GM21529 (cell line): ENCODE measurements around the gene ARRDC1.
A peak's percentile ranks its signal among the peaks of the same experiment; 100 is the strongest.
"Not testable (repeated sequence)": the region's sequence is repeated elsewhere in the genome, so short reads cannot be mapped to it uniquely, and the experiment has no call there.

Source experiments
- ATAC-seq: cut with Tn5 transposase; IDR thresholded peaks from one replicate; pipeline ENCODE4 v1.9.1; 2021; ENCODE audit not compliant: unreplicated experiment

ARRDC1 gene, protein sequence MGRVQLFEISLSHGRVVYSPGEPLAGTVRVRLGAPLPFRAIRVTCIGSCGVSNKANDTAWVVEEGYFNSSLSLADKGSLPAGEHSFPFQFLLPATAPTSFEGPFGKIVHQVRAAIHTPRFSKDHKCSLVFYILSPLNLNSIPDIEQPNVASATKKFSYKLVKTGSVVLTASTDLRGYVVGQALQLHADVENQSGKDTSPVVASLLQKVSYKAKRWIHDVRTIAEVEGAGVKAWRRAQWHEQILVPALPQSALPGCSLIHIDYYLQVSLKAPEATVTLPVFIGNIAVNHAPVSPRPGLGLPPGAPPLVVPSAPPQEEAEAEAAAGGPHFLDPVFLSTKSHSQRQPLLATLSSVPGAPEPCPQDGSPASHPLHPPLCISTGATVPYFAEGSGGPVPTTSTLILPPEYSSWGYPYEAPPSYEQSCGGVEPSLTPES

DNA sequence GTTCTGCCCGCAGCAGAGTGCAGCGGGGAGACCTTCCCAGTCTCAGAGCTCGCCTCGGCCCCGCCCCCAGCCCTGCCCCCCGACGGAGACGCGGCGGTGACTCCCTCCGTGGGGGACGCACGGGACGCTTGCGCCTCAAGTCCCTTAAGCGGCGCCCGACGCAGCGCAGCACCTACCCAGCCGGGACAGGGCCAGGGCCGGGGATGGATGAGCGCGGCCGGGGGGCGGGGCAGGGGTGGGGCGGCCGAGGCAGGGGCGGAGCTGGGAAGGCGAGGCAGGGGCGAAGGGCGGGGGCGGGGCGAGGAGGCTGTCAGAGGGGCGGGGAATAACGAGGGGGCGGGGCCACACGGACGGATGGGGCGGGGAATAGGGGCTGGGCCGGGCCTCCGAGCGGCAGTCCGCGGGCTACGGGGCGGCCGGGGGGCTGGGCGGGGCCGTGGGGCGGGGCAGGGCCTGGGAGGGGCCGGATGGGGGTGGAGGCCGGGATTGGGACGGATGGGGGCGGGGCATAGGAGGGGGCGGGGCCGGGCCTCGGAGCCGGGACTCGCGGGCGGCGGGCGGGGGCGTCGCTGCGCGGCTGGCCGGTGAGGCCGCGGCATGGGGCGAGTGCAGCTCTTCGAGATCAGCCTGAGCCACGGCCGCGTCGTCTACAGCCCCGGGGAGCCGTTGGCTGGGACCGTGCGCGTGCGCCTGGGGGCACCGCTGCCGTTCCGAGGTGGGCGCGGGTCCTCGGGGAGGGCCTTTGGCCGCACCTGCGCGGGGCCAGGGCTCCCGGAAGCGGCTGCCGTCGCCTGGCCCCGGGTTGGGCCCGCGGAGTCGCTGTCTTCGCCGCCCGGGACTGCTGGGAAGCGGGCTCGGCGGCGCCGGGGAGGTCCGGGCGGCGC lies at the start of gene ARRDC1:
ARRDC1 (plus strand) TSS at position 566 of the 884 bp plus-strand sequence; CDS start at position 598, 32 bp downstream.
- peak; percentile 76 for ATAC-seq

DNA sequence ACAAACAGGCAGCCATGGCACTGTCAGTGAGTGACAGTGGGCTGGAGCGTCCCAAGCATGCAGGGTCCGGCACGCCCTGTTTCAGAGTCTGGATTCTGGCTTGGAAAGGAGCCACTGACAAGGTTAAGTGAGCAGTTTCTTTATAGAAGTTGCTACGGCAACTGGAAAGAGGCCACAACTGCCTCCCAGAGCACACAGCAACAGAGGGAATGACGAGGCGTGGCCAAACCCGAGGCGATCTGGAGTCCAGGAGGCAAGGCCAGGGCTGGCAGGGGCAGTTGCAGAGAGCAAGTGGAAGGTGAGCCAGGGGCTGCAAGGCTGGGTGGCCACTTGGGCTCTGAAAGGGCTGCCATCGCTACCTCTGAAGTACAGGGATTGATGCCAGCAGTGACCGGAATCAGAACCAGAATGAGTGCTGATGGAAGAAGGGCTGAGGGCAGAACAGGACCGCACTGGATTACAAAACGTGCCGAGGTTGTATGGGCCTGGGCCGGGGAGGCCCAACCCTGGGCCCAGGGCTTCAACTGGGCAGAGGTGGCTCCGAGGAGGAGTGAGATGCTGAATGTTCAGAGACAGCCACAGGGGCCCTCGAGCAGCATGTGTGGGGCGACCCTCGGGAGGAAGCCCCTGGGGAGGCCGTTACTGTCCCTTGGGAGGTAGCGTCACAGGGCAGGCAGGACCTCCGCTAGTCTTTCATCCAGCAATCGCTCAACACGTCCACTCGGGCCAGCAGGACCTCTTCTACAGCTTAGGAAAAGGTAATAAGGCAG lies 49.2 kb upstream of the ARRDC1 start:
- ATAC-seq, result no peak

DNA sequence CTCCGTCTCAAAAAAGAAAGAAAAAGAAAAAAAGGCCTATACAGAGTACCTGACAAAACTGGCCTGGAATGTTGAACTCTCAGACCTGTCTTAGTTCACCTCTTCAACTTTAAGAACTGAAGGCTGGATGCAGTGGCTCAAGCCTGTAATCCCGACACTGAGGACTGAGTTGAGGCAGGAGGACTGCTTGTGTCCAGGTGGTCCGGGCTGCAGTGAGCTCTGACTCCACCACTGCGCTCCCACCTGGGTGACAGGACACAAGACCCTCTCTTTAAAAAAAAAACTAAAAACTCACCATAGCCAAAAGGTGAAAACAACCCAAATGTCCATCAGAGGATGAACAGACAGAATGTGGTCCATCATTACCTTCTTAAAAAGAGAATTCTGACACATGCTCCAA lies 47.4 kb upstream of the ARRDC1 start:
- ATAC-seq, result no peak

DNA sequence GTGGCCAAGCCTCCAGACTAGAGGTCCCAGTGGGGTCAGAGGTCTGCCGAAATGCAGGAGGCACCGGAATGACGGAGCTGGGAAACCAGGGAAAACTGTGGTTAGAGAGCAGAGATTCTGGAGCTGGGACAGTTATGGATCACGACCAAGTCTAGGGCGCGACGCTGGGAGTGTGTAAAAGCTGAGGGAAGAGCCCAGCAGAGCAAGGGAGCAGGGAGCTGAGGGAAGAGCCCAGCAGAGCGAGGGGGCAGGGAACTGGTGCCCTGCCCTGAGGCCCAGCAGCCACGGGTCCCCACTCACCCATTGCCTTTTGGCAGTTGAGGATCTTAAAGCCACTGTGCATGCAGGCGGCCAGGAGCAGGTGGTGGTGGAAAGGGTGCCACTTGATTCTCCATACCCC lies 41.4 kb upstream of the ARRDC1 start:
- ATAC-seq, result no peak

DNA sequence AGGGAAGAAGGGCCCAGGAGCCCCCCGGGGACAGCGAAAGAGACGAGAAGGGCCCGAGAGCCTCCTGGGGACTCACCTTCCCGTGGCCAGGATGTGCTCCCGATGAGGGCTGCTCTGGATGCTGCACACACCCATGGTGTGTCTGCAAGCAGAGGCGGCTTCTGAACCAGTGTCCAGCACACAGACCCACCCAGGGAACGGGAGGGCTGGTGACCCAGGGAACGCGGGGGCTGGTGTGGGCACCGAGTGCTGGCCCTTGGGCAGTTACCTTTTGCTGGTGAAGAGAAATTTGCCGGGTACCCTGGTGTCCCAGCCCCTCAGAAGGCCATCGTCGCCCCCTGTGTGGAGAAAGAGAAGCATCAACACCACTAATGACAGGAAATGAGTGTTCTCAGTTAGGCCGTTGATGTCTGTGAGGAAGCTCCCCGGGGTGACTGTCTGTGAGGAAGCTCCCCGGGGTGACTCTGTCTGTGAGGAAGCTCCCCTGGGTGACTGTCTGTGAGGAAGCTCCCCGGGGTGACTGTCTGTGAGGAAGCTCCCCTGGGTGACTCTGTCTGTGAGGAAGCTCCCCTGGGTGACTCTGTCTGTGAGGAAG lies 40.6 kb upstream of the ARRDC1 start:
- ATAC-seq, result no peak

DNA sequence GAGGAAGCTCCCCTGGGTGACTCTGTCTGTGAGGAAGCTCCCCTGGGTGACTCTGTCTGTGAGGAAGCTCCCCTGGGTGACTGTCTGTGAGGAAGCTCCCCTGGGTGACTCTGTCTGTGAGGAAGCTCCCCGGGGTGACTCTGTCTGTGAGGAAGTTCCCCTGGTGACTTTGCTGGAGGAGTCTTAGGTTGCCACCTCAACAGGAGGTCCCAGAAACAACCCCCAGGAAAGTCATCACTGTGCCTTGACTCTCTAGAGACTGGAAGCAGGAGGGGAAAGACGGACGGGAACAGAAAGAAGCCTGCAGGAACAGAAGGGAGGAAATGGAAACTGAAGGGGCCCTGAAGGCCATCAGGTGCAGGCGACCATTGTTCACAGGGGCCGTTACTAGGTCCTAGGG lies 37.0 kb upstream of the ARRDC1 start:
- ATAC-seq, result not testable (repeated sequence)

DNA sequence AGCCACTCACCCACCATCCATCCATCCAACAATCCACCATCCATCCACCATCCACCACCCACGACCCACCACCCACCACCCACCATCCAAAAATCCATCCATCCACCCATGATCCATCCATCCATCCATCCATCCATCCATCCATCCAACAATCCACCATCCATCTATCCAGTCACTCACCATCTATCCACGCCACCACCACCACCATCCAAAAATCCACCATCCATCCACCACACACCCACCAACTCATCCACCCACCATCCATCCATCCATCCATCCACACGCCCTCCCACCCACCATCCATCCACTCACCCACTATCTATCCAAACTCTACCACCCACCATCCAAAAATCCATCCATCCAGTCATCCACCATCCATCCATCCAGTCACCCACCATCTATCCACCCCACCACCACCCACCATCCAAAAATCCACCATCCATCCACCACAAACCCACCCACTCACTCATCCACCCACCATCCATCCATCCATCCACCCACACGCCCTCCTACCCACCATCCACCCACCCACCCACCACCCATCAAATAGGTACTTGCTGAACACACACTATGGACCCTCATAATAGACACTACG lies 35.8 kb upstream of the ARRDC1 start:
- no peak for ATAC-seq

DNA sequence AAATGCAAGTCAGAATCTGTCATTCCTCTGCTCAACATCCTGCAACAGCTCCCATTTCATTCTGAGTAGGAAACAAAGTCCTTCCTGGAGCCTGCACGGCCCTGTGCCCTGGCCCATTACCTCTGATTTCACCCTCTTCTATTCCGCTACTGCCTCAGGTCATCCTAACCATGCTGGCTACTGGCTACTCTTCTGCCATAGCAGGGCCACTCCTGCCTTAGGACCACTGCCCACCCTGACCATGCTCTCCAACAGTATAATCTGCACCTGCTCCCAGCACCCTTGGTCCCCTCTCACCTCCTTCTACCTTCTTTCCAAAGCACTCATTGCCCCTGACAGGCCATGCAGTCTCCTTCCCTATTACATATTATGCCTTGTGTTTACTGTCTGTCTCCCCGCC lies 34.9 kb upstream of the ARRDC1 start:
- no peak for ATAC-seq

DNA sequence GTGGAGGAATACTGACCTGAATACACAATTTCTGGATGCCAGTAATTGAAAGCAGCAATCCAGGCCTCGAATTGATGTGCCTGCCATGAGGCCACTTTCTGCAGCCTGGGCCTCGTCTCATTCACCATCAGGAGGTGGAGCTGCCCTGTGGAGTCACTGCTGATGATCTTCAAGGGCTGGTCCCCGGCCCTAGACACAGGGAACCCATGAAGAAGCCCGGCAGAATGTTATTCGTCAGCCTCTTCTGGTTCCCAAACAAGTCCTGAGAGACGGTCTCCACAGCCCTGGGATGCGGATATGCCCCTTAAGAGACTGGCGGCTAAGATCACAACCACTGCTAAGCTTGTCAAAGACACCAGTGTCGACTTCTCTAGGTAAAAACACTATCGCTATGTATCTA lies 31.3 kb upstream of the ARRDC1 start:
- no peak for ATAC-seq

DNA sequence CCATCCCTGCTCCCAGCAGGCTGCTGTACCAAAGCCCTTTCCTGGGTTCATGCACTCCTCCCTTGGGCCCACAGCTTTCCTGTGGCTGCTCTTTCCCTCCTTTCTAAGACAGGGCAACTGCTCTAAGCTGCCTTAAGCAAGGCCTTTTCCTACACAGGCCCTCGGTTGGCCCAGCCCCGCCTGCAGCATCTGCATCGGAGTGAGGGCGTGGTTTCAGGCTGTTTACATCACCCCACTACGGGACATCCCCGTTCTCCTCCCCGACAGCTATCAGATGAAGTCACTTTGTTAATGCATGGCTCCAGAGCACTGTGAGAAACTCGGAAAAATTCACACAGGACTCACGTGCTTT lies 30.1 kb upstream of the ARRDC1 start:
- ATAC-seq, result no peak

DNA sequence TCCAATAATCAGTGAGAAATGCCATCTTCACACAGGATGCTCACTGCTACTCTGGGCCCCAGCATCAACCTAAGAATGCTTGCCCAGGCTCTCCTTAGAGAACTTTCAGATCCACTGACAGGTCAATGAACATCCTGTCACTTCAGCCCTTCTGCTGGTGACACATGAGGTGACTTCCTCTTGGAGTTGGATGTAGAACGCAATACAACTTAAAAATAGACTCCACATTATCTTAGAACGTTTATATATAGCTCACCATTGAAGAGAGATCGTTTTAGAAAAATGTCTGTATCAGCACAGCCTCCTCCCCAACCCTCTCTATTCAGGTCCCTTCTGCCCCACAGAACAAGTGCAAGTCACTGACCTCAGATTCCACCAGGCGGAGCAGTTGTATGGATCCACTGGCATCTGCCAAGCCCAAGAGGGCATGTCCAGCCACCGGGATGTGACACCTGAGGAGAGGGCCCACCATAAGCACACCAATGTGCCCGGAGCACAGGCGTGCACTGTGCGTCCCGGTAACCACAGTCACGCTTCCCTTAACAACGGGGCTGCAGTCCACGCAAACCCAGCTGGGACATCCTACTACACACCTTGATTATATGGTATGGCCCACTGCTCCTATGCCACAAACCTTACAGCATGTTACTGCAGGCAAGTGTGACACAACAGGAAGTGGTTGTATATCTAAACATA lies 29.6 kb upstream of the ARRDC1 start:
- no peak for ATAC-seq

DNA sequence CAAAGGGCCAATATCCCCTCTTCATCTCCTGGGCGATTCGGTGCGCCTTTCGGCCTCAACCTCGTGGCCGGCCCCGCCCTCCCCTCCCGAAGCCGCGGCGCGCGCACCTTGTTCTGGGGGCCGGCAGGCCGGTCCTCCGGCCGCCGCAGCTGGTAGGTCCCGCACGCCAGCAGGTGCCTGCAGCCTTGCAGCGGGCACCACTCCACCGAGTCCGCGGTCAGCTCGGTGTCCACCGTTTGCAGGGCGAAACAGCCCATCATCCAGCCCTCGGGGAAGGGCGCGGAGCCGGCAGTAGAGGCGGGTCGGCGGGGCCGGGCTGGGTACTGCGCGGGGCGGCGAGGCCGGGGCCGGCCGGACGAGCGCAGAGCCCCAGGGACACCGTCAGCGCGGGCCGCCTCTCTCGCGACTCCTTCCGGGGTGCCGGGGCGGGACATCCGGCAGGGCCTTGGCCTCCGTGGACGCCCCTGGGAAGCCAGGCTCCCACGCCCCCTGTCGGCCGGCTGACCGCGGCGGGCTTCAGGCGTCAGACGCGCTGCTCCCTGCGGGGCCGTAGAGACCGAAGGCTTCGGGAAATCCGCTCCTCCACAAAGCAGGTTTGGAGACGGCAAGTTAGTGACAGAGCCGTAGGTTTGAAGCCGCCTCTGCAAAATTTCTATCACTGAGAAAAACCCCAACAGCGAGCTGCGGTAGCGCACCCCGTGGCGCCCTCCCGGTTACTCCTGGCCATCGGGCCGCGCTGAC lies 26.8 kb upstream of the ARRDC1 start, which contains the start of gene DPH7:
DPH7 (minus strand) TSS at position 408 of the 741 bp plus-strand sequence; CDS start at position 260, 148 bp downstream.
- peak; percentile 89 for ATAC-seq

DNA sequence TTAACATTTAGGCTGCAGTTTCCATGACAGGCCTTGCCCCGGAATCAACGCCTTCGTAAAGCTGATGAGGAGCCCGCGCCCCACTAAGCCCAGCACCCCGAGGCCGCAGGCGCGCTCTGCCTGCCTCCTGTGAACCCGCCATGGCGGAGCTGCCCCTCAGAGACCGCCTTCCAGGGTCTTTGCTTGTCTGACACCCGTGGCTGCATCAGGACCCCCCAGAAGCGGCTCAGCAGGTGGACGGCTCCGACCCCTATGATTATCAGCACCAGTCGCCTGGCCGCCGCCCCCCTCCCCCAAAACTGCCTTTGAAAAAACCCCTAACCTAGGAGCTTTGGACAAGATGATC lies 26.3 kb upstream of the ARRDC1 start:
- ATAC-seq, result no peak

DNA sequence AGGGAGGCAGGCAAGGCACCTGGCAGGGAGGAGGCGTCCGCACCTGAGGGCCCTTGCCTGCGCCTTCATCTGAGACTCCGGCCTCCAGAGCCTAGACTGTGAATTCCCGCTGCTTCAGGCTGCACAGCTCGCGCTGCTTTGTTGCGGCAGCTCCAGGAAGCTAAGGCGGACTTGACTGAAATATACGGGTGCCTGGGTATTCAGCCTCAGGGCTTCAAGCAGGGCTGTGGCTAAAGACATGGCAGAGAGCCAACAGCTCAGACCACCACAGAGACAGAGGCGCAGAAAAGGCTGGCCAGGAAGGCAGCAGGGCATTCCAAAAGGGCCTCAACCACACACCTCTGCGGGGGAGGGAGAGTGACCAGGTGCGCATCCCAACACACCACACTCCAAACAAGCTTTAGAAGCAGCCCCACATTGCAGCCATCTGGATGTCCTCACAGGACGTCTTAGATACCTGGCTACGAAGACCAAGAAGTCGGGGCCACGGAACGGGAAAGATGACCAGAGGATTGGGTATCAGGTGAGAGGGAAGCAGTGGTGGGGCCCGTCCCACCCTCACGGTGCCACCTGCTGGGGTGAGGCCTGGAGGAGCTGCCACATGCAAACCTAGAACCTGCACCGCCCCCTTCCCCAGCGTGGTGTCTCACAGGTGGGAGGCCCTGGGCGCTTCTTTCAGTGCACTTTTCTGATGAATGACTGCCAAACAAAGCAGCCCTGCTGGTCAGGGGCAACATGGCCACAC lies 25.1 kb upstream of the ARRDC1 start:
- ATAC-seq, result no peak

DNA sequence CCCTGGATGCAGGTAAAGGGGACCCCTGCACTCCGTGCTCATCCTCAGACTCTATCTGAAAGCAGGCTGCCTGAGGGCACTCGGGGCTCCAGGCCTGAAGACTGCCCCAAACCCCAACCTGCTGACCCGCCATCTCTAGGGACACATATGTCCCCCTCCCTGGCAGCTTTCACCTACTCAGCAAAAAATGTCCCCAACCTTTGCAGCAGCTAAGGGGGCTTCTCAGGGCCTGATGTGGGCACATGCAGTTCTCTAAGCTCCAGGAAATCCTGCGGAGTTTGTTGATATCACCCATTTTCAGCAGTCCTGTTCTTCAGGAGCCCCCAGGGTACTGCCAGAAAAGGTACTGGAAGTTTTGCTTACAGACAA lies 24.5 kb upstream of the ARRDC1 start:
- no peak for ATAC-seq

DNA sequence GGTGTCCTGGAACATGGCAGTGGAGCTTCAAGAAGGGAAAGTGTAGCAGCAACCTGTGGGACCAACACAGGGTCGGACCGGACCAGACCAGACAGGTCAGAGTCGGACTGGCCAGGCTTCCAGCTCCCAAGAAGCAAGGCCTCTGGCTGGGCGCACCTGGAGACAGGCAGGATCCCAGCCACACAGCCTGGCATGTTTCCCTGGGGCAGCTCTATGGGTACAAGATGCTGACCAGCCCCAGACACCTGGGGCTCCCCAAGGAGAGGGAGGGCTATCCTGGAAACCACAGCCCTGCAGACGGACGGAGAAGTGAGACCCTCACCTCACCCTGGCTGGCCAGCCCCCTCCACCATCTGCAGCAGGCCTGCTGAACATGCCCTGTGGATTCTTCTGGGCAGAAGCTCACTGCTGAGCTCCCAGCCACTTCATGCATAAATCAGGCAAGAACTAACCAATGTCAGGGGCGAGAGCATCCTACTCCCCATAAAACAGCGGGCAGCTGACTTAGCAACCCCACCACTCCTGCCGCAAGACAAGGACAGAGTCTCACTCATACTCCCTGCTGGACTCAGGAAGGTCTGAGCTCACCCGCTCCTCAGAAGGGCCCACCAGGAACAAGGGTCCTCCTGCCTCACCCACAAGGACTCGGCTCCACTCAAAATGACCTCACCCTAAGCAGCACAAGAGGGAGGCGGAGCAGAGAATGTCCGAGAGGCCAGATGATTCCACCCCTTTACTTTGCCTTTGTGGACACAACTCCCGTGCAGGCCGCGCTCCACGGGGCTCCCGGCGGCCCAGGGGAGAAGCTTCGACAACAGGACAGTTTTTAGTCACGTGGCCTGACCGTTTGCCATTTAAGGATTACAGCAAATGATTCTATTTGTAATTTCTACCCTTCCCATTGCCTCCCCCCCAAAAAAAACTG lies 23.9 kb upstream of the ARRDC1 start:
- ATAC-seq, result no peak

DNA sequence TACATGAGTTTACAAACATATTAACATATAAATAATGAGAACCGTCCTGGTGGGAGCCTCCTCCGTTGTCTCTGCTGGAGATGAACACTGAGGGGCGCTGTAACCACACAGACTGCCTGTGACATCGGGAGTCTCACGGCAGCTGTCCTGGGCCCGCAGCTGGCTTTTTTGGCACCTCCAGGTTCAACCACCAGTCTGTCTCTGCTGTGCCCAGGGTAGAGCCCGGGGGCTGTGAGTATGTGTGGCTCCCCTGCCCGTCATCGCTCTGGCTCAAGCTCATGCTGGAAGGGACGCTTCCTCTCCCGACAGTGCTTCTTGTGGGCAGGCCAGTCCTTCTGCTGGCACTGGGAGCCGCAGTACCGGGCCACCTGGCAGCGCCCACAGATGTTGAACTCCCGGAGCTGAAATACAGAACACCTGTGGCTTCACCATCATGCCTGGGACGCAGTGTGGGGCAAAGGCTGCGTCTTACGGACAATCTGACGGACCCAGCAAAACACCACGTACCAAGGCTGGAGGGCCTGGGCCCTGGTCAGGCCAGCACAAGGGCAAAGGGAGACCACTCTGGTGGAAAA lies 23.1 kb upstream of the ARRDC1 start:
- no peak for ATAC-seq
